ENCODE results near the gene C4orf50. TPM values are rescaled to one million over a fixed set of nuclear protein-coding genes. Genes with fewer than 3 reads are reported as not detected.

The C4orf50 gene
- total and polyA plus RNA-seq, 2 of the 8 experiments (the other 6 are each of a cell fraction or from before 2014, with no cell fraction given), result 0.08 to 0.22 TPM

- no peak overlapping the region for H2BK12ac ChIP-seq (ENCODE audit: low read depth, low read length)
- H3K23me2 ChIP-seq (ENCODE audit: low read depth, low read length), result no peaks in the 10 kb centered on the region
- H2BK20ac ChIP-seq (ENCODE audit: low read length), result no peak overlapping the region
- H3K9ac ChIP-seq (replicated peaks in 1 of 4; ENCODE audit: extremely low read depth in 1 of 4, low read depth in 3 of 4, low read length in 3 of 4), result no peak overlapping the region
- no peak overlapping the region for H3K27ac ChIP-seq (ENCODE audit: low read depth, low read length)
- WGBS, 2 experiments (ENCODE audit: extremely low coverage in 1 of 2, insufficient coverage in 1 of 2, insufficient read length in 1 of 2, insufficient replicate concordance in 2 of 2, low coverage in 1 of 2, low lambda C conversion rate in 2 of 2, missing lambda C conversion rate in 1 of 2), result 88% methylated on average over 11 of the region's 12 CpGs; no CpG with 5 or more reads in 1 of the 2 experiments
- no peak overlapping the region for H3K23ac ChIP-seq (ENCODE audit: insufficient read length)
- H3K4ac ChIP-seq (replicated peaks; ENCODE audit: insufficient read length, low read depth, low read length), result no peak overlapping the region
- H3K27me3 ChIP-seq (replicated peaks in 1 of 4; ENCODE audit: control insufficient read depth in 3 of 4, extremely low read depth in 1 of 4, insufficient read depth in 3 of 4, low read length in 3 of 4), result no peaks in the 10 kb centered on the region; a peak in 1 of 7 replicates
- no peaks in the 10 kb centered on the region for H3K79me1 ChIP-seq (ENCODE audit: low read depth, low read length)
- H4K20me1 ChIP-seq (replicated peaks in 1 of 2; ENCODE audit: control insufficient read depth in 1 of 2, insufficient read depth in 2 of 2, low read length in 2 of 2), result peaks cover 2 to 4% of the 10 kb centered on the region in 2 experiments
- TF ChIP-seq SIRT6 (IDR thresholded peaks at IDR 0.05; ENCODE audit: low read length) (no peak), RAD21 (IDR thresholded peaks at IDR 0.05 in 1 of 2, conservative IDR thresholded peaks at IDR 0.05 in 1 of 2; ENCODE audit: low read depth in 2 of 2, low read length in 2 of 2) (no peak), CHD2 (IDR thresholded peaks at IDR 0.05; ENCODE audit: low read length) (no peak)
- H4K91ac ChIP-seq (replicated peaks; ENCODE audit: insufficient read length, low read length), result no peak overlapping the region
- no peaks in the 10 kb centered on the region; a peak in 1 of 7 replicates for H3K4me1 ChIP-seq (replicated peaks in 1 of 4; ENCODE audit: control insufficient read depth in 3 of 4, insufficient read depth in 4 of 4, low read length in 3 of 4)
- H4K5ac ChIP-seq (ENCODE audit: insufficient read length, low read depth, low read length), result no peak overlapping the region
- H2BK15ac ChIP-seq (ENCODE audit: low read length), result no peak overlapping the region
- H3K36me3 ChIP-seq (ENCODE audit: control insufficient read depth in 2 of 4, insufficient read depth in 4 of 4, low read length in 3 of 4), result no peaks in the 10 kb centered on the region
- H2BK5ac ChIP-seq (ENCODE audit: low read depth, low read length), result no peak overlapping the region
- H4K8ac ChIP-seq (ENCODE audit: extremely low read depth, insufficient read depth, low read length), result no peak overlapping the region
- H3K56ac ChIP-seq (replicated peaks; ENCODE audit: insufficient read length, low read depth, low read length), result no peak overlapping the region
- ChIA-PET POLR2A (ENCODE audit: partially characterized antibody) (no interaction called here), CTCF (ENCODE audit: partially characterized antibody) (interaction anchor here (0.6 to 1.5 kb wide), 7 partner anchors 18 to 828 kb away, joined by 3 to 4 read pairs (median 3); no protein-coding TSS in a partner anchor)
- FAIRE-seq (no peak), DNase-seq (ENCODE audit: low read depth in 1 of 2, low spot score in 2 of 2) (no peak)
- no peak overlapping the region for H3K18ac ChIP-seq (ENCODE audit: extremely low read depth, low read length)
- H3K79me2 ChIP-seq (ENCODE audit: control insufficient read depth in 1 of 2, insufficient read depth in 2 of 2, low read length in 2 of 2), result no peaks in the 10 kb centered on the region
- H2BK120ac ChIP-seq (replicated peaks; ENCODE audit: low read depth, low read length), result no peak overlapping the region
- no peak overlapping the region for H3K14ac ChIP-seq (ENCODE audit: insufficient read length)
- no peaks in the 10 kb centered on the region for H3K9me3 ChIP-seq (ENCODE audit: insufficient read depth in 2 of 2, low read depth in 1 of 2, low read length in 1 of 2)
- H3K4me3 ChIP-seq (ENCODE audit: extremely low read depth in 1 of 4, insufficient read depth in 2 of 4, low read depth in 3 of 4, low read length in 4 of 4), result no peak overlapping the region
- H2AFZ ChIP-seq (ENCODE audit: low read length), result no peak overlapping the region
- H3K4me2 ChIP-seq (ENCODE audit: insufficient read depth in 1 of 2, low read depth in 2 of 2, low read length in 2 of 2), result no peak overlapping the region
- no peak overlapping the region for H2AK5ac ChIP-seq (ENCODE audit: low read depth, low read length)
These were observed 31.0 kb upstream of the C4orf50 start for GRCh38 chr4:6049278-6049677.

Data from H1 (cell line).